ENCODE data around the gene RNF111.
"Not testable (repeated sequence)": the region's sequence is repeated elsewhere in the genome, so short reads cannot be mapped to it uniquely, and the experiment has no call there.

The RNF111 gene

DNA sequence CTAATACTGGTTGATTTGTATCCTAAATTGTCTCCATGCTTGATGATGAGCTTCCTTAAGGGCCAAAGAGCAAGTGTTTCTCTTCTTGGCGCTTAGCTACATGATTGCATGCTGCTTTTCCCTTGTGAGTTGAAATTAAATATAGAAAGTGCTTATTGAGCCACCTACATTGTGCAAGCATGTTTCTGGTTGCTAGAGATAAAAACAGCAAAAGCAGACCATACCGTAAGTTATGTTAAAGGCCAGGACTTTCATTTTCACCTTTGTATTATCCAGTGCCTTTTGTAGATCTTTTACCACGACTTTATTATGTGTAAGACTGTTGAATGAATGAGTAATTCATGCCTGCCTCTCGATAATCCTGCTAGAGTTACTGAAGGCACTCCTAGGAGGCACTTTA lies 75.6 kb downstream of the RNF111 start:
- DNase-seq = no peak

DNA sequence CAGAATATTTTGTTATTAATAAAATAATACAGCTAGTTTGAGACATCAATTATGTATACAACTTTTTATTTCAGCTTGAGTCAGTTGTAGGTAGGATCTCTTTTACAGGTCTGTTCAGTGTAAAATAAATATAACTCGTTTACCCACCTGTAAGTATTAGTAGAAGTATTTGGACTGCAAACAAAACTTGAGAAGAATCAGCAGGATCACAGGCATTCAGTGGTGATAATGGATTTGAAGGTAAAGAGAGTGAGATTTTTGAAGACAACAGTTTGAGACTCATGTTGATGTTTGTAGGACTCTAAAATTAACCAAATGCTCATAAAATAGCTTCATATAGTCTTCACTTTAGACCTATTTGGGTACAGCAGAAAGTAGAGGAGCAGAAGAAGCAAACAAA lies 82.0 kb downstream of the RNF111 start:
- no peak for DNase-seq

DNA sequence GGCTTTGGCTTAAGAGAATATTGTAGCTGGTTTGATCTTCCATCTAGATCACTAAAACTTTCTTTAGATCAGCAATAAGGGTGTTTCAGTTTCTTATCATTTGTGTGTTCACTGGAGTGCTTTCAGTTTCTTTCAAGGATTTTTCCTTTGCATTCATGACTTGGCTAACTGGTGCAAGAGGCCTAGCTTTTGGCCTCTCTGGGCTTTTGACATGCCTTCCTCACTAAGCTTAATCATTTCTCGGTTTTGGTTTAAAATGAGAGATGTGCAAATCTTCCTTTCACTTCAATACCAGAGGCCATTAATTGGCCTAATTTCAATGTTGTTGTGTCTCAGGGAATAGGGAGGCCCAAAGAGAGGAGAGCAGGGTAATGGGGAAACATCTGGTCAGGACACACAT lies 87.1 kb downstream of the RNF111 start:
- DNase-seq = no peak

DNA sequence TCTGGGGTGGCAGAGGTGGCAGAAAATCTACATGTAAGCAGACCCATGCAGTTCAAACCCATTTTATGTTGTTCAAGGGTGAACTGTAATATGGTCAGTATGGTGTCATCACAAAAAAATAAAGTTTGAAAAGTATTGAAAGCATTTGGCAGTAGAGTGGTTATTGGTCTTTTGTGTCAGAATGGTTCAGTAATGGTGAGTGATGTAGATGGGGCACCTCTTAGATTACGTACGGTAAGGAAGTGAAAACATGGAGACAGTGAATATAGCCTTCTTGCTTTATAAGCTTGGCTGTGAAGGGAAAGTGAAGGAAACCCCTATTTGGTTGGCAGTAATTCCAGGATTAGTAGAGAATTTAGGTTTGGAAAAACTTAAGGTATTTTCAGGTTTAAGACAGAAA lies 100.3 kb downstream of the RNF111 start:
- no peak for DNase-seq

DNA sequence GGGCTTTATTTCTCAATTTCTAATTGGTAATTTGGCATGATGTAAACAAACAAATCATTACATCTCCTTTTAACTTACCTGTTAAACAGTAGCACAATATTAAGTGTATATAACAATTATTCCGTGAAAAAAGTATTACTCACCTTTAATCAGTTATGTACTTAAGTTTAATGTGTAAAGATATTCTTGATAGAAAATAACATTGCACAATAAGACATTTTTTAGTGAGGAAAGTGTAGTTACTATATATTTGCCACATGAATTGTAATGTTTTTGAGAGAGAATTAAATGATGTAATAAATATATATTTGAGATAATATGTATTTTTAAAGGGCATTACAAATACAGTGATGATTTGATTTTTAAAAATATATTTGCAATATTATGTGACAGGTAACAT lies 106.6 kb downstream of the RNF111 start:
- DNase-seq = no peak

DNA sequence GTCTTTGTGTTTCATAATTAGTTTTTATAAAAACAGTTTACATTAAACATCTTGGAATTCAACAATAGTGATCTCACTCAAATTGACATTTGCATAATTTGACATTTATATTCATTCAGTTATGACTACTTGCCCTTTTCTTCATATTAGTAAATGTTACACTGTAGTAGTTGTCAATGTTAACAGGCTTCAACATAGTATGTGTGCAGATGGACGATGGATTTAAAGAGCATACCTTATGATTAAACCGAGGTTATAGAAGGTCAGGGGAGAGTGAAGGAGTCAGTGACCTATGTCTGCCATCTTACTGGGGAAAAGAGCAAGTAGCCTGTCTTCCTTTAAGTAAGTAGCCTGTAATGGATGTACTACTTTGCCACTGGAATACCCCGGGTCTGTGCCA lies 109.0 kb downstream of the RNF111 start:
- no peak for DNase-seq

DNA sequence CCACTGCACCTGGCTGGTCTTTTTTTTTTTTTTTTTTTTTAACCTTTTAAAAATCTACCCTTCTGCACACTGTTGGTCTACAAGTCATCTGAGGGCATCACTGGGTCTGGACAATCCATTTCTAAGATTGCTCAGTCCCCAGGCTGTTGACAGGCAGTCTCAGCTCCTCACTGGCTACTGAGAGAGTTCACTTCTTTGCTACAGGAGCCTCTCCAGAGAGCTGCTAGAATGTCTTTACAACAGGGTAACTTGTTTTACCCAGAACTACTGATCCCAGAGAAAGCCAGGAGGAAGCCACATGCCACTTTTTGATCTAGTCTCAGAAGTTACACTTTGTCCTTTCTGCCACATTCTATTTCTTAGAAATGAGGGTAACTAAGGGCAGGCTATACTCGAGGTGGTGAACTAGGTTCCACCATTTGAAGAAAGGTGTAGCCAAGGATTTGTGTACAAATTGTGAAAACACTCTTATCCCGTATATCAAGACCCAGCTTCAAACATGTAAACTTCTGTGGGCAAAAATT lies 111.8 kb downstream of the RNF111 start:
- DNase-seq = no peak

DNA sequence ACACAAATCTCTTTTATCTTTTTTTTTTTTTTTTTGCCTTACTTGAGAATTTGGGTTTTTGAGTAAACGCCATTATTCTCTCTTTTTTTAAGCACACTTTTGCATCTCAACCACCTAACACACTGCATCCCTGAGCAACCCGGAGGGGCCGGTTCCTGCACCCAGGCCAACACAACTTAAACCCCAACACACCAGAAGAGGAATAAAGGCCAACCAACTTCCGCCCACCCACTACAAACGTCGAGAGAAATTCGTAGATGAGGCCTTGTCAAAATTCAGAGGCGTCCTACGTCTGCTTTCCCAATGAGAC lies 117.1 kb downstream of the RNF111 start:
- no peak for DNase-seq

DNA sequence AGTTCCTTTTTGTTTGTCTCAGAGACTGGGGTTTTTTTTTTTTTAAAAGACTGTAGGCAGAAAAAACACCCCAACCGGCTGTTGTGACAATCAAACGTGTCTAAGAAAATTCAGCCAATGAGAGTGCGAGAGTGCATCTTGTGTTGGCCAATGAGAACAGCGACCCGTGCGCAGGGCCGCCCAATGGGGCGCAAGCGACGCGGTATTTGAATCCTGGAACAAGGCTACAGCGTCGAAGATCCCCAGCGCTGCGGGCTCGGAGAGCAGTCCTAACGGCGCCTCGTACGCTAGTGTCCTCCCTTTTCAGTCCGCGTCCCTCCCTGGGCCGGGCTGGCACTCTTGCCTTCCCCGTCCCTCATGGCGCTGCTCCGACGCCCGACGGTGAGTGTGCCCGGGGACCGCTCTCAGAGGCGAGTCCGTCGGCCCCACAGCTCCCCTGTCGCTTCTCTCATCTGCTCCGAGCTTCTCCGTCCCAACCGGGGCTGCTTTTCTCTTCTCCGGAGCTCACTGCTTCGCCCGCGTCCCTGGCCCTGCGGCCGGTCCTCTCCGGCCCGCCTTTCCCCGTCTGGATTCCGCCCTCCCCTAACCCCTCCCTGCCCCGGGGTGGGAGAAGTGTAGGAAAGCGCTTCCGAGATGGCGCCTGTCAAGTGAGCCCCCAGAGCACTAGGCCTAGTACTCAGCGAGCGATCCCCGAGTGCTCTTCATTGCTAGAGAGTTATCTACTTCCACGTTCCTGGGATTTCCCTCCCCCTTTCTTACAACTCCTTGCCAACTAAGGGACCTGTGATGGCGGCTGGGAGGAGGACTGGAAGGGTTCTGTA lies 117.7 kb downstream of the RNF111 start, which contains the start of gene CCNB2:
CCNB2 (plus strand) TSS at position 235 of the 821 bp plus-strand sequence; CDS start at position 358, 123 bp downstream.
- DNase-seq = peak; percentile 89 to 96

DNA sequence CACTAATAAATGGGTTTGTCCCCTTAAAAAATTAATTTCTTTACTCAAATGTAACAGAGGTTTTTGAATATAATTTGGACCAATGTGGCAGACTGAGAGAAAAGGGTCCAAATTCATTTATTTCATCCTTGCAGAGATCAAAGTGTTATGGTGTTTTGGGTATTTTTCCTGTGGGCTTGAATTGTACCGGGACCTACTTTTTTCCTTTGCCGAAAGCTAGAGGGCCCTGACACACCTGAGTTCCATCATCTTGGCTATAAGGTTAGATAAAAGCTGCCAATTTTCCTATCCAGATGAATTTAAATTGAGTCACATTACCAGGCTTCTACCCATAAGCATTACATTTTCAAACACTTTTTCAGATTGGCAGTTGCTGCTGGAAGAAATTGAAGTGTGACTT lies 118.4 kb downstream of the RNF111 start:
- no peak for DNase-seq

DNA sequence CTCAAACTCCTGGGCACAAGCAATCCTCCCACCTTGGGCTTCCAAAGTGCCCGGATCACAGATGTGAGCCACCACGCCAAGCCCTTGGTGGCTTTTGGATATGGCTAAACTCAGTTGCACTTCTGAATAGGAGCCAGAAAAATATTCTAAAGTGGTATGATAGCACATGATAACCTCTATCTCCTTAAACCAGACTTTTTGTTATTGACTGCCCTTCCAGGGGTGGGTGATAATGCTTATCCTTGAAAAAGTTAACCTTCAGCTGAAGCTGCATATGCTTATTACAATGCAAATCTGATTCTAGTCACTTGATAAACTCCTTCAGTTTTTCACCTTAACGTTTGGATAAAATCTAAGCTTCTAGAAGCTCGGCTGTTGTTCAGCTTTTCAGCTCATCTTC lies 123.8 kb downstream of the RNF111 start:
- no peak for DNase-seq

DNA sequence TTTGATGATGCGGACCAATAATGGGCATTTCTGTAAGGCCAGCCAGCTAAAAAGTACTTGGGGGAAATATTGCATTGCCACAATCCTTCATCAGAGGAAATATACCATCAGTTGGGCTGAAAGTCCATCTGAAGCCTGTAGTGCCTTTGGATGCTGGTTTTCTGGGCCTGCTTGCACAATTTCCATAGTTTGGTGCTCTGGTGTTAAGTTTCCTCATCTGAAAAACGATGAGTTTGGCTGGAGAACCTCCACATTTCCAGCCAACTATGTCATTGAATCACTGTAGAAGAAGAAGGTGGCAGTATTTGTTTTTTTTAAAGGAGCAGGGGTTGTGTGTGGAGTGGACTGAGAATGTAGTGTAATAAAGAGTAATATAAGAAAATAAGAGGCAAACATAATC lies 127.6 kb downstream of the RNF111 start:
- no peak for DNase-seq

DNA sequence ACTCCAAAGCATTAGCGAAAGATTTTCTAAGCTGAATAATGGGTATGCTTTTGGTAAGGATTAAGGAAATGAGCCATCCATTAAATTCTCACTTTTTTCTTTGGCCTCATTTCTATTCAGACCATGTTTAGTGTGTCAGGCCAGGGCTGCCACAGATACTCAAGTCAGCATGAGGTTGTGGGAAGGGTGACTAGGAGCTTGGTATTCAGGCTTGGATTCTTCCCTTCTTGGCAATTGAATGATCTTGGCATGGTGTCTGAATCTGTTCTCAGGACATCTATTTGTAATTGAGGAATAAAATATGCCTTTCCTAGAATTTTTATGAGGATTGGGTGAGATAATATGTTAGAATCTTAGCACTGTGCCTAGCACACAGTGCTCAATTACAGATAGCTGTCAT lies 128.7 kb downstream of the RNF111 start:
- DNase-seq = no peak

DNA sequence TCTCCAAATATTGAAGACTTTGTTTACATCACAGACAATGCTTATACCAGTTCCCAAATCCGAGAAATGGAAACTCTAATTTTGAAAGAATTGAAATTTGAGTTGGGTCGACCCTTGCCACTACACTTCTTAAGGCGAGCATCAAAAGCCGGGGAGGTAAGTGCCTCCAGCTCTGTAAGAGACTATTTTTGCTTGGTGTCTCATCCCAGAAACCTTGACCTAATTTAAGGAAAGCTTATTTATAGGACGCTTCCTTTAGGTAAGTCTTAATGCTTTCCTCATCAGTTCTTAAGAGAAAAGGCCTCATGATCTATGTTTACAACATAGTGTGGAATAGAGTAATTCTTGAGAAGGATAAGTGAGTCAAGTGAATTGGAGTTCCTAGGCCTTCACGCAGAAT lies 129.3 kb downstream of the RNF111 start:
- no peak for DNase-seq

DNA sequence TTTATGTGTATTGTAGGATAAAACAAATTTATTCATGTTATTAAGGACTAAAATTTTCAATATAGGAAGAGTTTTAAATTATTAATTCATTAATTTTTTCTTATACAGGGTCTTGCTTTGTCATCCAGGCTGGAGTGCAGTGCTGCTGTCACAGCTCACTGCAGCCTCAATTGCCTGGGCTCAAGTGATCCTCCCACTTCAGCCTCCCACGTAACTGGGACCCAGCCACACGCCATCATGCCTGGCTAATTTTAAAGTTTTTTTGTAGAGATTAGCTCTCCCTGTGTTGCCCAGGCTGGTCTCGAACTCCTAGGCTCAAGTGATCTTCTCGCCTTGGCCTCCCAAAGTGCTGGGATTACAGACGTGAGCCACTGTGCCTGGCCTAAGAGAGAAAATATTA lies 132.2 kb downstream of the RNF111 start:
- no peak for DNase-seq

DNA sequence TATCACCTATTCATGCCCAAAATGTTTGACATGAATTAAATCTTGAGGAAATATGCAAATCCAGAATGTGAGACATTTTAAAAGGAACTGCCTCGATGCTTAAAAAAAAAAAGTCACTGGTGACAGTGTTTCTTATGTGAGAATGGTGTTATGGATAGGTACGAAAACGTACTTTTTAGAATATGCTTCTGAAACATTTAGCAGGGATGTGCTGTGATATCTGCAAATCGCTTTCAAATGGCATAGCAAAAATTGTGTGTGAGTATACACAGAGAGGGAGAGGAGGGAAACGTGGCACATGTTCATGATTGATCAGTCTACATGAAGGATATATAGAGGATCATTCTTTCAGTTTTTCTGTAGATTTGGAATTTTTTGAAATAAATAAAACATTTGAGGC lies 133.5 kb downstream of the RNF111 start:
- no peak for DNase-seq

DNA sequence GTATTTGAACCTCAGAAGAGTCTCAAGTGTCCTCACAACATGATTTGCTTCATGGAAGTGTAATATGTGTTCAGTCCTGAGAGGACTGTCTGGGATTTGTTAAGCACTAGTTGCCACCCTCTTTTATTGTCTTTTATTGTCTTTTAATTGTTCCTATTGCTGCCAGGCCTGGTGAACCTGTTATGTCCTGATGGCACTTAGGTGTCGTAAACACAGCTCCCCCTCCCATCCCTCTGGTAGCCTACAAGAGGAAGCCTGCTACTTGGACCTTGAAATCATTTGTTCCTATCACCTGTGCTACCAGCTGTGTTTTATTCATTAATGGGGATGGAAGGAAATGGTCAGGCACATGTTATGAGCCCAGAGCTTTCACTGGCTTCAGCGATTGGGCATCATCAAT lies 136.8 kb downstream of the RNF111 start:
- DNase-seq = no peak

DNA sequence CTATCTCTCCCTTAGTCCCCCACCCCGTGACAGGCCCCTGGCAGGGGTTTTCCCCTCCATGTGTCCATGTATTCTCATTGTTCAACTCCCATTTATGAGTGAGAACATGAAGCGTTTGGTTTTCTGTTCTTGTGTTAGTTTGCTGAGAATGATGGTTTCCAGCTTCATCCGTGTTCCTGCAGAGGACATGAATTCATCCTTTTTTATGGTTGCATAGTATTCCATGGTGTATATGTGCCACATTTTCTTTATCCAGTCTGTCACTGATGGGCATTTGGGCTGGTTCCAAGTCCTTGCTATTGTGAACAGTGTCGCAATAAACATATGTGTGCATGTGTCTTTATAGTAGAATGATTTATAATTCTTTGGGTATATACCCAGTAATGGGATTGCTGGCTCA lies 138.2 kb downstream of the RNF111 start:
- not testable (repeated sequence) for DNase-seq

DNA sequence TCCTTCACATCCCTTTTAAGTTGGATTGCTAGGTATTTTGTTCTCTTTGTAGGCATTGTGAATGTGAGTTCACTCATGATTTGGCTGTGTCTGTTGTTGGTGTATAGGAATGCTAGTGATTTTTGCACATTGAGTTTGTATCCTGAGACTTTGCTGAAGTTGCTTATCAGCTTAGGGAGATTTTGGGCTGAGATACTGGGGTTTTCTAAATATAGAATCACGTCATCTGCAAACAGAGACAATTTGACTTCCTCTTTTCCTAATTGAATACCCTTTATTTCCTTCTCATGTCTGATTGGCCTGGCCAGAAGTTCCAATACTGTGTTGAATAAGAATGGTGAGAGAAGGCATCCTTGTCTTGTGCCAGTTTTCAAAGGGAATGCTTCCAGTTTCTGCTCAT lies 139.8 kb downstream of the RNF111 start:
- DNase-seq = not testable (repeated sequence)

DNA sequence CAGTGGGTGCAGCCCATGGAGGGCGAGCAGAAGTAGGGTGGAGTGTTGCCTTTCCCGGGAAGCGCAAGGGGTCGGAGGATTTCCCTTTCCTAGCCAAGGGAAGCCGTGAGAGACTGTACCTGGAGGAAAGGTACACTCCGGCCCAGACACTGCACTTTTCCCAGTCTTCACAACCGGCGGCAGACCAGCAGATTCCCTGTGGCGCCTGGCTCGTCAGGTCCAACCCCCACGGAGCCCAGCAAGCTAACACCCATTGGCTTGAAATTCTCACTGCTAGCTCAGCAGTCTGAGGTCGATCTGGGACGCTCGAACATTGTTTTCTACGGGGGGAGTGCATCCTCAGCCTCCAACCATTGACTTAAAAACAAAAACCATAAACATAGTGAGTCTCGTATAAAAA lies 144.0 kb downstream of the RNF111 start:
- no peak for DNase-seq

DNA sequence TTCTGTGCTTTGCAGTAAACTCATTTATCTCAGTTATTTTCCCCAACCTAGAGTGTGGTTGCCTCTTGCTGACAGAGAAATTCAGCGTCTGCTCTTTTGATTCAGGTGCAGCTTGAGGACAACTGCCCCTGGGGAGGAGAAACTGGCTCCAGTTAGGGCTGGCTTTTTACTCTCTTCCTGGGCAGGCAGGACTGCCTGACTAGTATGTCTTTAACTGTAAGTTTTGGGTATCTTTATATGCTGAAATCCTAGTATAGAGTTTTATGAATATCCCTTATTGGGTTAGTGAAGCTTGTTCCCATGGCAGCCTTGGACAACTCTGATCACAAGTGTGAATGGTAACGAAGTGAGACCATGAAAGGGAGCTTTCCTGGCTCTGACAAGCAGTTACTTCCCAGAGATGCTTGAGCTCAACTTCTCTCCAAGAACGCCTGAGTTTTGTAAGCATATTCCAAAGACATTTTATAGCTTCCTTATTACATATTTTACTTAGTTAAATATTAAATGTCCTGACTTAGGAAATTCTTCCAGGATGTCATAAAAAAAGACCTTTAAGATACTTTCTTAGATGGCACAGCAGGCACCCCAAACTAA lies 144.6 kb downstream of the RNF111 start:
- no peak for DNase-seq

DNA sequence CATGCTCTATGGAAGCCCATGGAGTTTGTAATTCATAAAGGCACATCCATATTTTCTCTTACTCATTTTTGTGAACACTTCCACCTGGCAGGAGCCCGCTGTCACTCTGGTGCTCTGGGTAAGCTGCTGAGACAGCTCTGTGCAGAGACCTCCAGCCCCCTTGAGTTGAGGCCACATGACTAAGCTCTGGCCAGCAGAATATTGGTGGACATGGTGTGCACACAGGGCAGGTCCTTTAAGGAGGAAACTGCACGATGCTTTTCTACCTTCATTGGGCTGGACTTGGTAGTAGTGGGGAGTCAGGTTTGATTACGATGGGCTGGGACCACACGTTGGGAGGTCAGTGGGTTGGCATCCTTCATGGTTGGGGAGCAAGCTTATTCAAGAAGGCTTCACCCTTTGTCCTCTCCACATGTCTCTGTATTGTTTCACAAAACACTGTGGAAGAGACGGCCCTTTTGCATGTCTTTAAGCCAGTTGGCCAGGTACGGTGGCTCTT lies 146.5 kb downstream of the RNF111 start:
- DNase-seq = no peak

DNA sequence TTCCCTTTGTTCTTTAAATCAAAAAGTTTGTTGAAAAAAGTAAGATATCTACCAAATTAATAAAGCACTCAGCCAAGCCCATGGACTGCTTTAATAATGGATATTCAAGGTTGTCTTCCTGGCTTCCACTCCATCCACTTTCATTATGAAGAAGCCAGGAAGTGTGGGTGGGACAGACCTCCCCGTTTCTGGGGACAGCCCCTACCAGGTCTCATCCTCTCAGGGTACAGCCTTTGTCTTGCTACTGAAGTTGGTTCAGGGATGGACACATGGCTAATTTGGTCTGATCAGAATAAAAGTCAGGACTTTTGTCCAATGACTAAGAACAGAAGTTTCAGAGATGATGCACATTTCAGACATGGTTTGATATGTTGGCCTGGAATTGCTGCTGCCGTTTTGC lies 150.1 kb downstream of the RNF111 start:
- DNase-seq = no peak

DNA sequence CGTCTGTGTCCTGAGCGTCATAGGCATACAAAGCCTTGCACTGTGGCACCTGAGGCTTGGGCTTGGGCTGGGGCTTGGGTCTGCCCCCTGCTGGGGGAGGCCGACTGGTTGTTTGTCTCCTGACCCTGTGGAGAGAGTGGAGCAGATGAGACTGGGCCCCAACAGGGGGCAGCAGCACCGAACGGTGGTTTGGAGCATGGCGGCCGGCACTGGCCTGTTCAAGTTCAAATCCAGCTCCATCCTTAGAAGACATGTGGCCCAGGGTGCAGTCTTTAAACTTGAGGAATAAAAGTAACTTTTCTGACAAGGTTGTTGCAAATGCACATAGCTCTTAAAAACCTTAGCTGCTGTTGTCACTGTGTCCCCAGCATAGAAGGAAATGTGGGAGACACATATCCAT lies 150.8 kb downstream of the RNF111 start:
- DNase-seq = peak in 1 of 2 experiments; percentile 37

Data from SW 1271 (cell line).